Activated T-cell treated with anti-CD3 and anti-CD28 coated beads for 48 hours (primary cell): Measurements from ENCODE around the gene GPC3.

ENCODE experiments used
- DNase-seq: peaks from one replicate; pipeline ENCODE4 v3.0.0-alpha.2; 2020; ENCODE audit warnings: low read depth

GPC3 gene

DNA sequence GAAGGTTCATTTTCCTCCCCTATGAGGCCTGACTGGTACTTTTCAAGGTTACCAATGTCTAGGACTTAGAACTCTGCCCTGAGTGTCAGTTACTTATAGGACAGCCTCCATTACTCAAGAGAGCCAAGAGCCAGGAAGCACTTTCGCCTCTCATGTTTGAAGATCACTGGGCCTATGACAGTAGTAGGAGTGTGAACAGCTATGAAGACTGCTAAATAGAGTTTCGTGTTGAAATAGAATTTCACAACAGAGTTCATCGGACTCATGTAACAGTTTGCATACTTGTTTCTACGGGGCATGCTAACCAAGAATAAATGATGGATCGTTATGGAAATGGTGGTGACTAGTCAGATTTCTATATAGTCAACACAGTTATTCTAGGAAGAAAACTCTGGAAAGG is 472.3 kb downstream of the GPC3 start:
- no peak for DNase-seq

DNA sequence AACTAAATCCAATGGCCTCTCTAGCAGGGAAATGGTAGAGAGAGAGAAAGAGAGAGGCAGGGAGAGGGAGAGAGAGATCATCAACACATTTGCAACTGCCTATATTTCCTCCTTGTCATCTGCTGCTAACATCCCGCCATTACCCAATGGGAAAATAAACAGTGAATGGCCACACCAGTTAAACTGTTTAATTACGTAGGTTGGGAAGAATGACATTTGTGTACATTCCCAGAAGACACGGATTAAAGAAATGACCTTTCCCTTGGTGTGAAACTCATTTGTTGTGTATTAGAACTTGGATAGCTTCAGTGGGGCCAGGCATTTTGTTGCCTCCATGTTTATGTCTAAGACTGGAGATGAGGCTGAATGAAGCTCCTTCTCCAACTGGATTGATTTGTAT is 474.4 kb downstream of the GPC3 start:
- DNase-seq: no peak

DNA sequence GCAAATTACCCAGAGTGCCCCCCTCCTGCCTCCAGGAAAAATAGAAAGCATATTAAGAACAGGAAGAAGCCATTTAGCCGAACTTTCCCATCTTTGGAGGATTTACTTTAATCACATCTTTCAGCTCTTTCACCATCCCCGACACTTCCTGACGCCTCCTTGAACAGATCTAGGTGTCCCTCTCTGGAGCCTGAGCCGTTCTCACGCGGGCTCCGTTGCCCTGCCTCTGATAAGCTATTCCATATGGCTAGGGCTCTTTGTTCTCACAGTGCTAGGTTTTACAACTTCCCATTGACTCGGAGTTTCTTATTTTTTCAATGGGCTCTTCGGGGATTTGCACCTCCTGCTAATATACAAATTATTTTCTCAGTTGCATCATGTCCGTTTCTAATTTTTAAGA is 488.0 kb downstream of the GPC3 start:
- DNase-seq: no peak

DNA sequence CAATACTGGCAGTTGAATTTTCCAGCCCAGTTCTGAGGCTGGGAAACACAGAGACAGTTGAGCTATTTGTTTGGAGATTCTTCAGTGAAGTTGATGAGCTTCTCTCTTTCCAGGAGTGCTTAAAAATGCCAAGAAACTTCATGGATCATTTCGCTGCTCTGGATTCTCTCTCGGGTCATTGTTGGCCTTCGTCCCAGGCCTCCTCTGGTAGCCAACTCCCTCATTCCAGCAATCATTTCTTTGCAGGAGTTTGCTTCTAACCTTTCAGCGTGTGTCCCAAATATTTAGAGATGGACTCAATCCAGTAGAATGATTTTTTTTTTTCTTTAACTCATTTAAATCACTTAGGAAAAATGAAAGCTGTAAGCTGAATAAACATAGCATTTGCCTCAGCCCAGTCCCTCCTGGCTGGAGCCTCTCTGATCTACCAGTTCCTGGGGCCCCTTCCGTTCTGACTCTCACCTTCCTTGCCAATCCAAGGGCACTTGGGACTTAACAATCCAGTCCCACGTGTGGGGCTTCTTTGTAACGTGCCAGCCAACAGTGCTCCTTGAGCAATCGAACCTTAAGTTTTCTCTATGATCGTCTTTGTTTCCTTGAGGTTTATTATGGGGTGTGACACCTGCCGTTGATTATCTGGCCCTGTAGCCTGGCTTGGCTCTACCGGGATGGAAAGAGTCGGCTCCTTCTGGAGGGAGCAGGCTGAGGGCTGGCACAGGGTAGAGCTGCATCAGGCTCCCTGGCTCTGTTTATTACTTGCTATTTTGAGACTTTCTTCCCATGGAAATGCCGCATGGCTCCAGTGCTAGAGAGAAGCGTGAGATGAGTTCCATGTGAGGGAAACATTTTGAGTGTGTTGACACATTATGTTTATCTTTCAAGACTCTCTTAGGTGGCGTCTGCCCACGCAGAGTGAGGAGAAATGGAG is 489.7 kb downstream of the GPC3 start:
- DNase-seq: no peak

DNA sequence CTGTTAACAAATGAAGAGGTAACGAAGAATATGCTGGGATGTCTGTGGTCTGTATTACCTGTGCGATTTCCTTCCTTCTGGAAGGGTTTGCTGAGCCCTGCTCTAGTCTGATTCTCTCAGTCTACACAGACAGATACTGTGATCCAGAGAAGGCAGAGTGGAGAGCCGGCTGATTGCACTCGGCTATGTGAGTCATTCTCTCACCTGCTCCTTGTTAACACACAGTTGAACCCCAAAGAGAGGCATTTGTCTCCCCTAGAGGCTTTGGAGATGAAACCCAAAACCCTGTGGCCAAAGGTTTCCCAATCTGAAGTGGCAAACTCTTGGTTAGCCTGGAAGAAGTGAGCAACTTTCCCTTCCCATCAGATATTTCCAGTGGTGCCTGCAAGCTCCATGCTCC is 492.0 kb downstream of the GPC3 start:
- DNase-seq: no peak

DNA sequence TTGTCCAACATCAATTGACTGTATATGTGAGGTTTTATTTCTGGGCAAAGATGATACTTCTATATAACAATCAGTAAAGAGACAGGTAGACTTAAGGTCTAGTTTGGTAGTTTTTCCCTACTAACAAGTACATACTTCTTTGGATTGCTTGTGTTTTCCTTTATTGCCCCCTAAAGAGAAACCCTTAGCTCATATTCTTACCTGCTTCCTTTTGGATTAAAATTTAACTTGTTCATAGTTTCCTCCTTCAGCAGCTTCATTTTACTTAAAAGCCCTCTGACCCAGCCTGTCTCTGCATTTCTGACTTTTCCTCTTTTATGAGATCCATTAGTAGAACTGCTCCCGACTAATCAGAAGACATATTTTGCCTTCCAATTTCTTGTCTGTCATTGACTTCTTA is 494.4 kb downstream of the GPC3 start:
- DNase-seq: no peak
